NCI-H2196 treated with DMSO at 0.1 percent for 48 hours (cell line): Measurements from ENCODE around the gene KCNF1.

Experiments used
- DNase-seq: peaks from one replicate; lab custom pipeline; 2025; ENCODE audit not compliant: unreplicated experiment; lab: John Stamatoyannopoulos, UW

KCNF1 gene

DNA sequence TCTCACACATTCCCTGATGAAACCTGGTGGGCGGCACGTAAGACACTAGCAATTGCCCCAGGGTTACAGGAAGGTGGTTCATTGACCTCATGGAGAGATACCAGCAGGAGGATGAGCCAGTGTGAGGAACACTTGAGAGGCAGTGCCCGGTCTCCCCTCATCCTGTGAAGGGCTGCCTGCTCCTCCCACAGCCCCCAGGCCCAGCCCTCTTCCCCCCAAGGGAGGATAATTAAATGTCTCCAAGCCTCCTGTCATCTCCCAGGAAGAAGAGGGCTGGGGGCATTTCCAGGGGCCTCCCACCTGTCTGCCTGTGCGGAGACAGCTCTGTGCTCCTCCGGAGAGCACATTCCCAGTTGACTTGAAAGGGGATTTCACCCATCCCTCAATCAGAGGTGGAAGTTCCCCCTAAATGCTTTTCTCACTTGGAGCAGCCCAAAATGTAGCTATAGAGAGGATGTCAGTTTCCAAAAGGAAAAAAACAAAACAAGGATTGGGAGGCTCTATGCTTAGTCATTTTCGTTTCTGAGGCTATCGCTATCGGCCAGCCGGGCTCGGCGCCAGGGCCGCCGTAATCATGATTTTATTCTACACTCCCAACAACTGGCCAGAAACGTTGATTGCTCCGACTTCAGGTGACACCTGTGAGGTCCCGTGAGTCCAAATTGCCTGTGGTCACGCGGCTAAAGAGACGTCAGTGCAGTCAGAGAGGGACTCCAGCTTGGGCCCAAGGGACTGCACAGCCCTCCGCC lies 7.1 kb downstream of the KCNF1 start:
- no peak for DNase-seq

DNA sequence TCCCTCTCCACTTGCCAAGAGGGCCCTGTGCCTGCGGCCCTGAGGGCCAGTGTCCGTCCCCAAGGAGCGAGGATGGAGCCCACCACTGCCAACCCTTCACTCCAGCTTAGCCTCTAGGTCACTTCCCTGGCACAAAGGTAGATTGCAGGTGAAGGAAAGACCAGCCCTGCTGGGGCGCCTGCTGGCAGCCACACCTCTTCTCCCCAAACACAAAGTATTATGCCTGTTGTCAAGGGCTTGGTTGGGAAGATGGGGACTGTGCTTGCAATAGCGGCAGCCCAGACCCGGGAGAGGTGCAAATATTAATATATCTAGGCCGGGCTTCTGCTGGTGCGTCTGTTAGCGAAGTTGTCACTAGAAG lies 7.7 kb downstream of the KCNF1 start:
- no peak for DNase-seq

DNA sequence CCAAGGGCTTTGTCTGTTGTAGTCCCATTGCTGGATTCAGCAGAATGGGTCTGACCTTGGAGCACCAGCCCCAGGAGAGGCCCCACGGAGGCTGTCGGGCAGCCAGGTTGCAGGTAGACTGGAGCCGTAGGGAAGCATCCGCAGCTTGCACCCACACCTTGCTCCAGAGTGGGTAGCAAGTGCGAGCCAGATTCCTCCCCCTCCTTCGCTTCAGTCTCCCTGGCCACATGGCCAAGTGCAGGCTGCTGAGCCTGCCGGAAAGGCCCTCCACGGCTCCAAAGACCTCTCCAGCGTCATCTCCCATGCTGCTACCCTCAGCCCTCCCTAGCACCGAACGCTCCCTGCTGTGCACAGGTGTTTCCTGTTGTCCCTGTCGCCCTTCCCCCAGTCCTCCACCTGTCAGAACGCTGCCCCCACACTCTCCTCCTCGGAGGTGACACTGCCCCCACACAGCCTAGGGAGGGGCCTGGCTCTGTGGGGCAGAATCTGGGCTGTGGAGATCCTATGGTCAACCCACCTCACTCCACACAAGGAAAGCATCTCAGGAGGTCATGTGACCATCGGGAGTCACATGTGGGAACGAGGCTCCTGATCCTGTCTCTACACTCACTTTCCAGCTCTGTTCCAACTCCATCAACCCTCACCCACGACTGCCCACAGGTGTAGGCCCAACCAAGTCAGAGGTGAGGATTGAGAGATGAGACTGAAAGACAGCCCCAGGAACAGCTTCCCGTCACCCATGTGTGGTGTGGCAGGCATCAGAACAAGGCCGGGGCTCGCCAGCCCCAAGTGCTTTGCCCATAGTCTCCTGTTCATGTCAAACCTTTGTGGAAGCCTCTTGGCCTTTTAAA lies 8.3 kb downstream of the KCNF1 start:
- peak; percentile 36 for DNase-seq

DNA sequence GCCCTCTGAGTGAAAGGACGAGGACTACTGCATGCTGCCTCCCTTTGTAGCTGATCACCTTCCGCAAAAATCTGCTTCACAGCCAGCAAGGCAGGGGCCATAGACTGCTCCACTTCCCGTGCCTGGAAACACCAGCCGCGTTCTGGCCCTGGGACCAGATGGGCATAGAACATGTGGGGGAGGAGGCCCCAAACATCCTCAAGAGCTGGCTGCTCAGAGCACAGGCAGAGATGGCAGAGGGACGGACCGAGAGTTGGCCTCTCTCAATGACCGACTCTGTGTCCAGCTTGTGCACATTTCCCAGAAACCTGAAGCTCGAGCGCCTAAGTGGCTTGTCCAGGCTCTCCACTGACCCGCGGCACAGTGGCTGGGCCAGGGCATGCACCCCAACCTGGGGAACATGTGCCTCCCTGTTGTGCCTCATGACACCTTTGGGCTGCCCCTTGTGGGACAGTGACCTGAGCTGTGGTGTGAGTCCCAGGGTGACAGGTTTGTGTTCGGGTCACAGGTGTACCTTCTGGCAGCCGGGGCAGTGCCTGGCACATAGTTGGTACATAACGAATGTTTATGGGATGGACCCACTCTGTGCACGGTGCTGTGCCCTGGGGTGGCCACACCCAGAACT lies 9.1 kb downstream of the KCNF1 start:
- no peak for DNase-seq

DNA sequence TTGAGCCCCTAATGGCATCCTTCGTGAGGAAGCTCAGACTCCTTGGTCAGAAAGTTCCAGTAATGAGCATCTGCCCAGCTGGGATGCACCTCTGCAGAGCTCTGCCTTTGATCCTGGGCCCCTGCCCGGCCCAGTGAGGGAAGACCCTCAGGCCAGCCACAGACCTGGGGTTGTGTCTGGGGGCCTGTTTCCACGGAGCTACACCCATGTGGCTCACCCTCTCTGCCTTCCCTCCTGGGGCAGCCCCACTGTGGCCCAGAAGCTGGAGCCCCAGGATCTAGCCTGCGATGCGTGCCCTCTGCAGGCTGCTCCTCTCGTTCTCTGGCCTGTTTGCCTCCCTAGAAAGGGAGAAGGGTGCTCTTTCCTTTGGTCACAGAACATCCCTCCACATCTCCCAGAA lies 9.8 kb downstream of the KCNF1 start:
- no peak for DNase-seq

DNA sequence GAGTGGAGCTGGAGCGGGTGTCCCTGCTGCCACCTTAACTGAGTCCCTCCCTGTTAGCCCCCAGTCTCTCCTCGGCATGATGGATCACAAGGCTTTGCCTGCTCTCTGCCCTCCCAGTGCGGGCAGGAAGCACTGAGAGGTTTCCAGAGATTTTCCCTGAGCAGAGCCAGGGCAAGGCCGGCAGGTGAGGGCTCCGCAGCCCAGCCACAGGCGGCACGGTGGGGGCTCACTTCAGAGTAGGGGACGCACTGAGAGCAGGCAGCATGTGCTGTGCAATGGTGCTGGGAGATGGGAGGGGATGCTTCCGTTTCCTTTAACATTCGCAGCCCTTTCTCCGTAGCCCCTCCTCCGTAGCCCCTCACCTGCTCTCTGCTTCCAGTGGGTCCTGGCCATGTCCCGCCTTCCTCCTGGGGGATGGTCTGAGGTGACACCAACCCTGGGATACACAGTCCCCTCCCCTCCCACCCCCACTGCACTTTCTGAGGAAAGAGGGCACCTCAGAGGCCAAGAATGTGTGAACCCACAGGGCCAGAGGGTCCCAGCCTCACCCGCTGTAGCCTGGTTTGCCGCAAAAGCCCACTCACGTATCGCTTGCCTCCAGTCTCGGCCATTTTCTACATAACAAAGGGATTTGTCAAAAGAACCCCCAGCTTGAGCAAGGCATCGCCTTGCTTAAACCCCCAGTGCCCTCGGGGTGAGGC lies 10.7 kb downstream of the KCNF1 start:
- no peak for DNase-seq

DNA sequence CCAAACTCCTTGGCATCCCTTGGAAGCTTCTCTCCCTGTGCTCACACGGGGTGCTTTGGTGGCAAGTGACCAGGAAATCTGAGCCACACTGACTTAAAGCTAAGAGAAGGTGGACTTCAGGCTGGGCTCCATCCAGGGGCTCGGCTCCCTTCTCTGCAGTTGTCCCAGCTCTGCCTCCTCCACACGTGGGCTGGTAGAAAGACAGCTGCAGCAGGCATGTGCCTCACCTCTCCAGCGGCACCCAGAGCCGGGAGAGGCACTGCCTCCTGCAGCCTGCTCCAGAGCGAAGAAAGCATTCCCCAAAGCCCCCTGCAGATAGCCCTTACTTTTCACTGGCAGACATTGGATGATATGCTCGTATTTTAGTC lies 11.3 kb downstream of the KCNF1 start:
- DNase-seq = no peak

DNA sequence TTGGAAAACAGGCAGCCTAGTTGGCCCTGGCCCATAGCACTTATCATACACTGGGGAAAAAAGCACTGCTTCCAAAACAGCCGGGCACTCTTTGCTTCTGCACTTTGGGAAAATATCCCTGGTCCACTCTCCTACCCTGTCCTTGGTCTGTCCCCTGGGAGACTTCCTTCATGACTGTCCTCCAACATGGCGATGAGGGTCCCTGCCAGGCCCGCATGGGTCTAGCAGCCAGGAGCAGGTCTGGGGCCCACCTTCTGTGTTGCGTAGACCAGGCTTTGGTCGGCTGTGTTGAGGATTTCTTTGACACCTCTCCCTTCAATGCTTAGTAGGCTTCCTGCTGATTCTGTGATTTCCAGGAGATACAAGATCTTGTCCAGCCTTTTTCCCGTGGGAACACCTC lies 12.2 kb downstream of the KCNF1 start:
- DNase-seq = no peak

DNA sequence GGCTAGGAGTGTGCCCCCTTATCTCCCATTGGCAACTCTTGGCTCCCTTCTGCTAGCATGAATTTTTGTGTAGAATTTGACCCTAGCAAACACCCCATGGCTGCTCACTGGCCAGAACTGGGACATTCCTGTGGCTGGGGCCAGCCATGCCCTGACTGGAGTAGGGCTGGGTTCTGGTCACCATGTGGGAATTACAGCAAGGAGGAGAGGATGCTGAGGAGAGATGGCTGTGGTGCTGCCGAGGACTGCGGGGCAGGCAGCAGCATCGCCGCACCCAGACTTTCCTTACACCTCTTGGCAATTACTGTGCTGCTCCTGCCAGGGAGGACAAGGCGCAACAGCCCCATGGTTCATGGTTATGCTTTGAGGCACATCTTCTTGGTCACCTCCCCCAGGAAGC lies 12.7 kb downstream of the KCNF1 start:
- no peak for DNase-seq

DNA sequence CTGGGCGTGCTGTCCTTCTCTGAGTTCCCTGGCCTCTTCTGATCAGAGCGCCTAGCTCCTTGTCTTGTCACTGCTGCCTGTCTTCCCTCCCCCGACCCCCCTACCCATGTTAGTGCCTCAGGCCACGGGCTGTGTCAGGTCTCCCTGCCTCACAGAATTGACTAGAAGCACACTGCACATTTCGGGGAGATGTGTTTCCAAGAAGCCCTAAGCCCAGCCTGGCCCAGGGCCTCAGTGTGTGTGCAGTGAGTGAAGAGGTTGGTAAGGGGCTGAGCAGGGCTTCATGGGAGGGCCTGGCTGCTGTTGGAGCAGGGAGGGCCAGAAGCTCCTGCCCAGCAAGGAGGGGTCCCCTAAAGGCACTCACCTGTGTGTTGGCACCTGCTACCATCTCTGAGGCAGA lies 13.1 kb downstream of the KCNF1 start:
- no peak for DNase-seq

DNA sequence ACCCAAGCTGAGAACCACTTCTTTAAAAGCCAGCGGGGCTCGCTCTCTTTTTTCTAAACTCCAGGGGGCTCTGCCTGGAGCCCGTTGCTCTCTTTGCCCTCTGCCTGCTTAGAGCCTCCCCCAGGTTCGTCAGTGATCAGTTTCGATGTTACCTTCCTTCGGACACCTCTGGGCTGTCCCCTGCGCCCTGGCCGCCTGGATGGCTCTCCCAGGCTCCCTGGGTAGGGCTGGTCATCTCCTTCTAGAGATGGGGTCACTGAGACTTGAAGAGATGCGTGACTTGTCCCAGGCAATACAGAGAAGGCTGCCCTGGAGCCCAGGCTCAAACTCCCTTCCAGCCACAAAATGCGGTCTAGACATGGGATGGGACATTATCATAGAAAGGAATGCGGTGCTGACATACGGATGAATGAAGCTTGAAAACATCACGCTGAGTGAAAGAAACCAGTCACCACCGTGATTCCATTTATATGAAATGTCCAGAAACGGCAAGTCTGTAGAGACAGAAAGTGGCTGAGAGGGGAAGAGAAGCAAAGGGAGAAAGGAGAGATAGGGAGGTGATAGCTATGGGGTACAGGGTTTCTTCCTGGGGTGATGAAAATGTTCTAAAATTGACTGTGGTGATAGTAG lies 14.6 kb downstream of the KCNF1 start:
- DNase-seq = no peak

DNA sequence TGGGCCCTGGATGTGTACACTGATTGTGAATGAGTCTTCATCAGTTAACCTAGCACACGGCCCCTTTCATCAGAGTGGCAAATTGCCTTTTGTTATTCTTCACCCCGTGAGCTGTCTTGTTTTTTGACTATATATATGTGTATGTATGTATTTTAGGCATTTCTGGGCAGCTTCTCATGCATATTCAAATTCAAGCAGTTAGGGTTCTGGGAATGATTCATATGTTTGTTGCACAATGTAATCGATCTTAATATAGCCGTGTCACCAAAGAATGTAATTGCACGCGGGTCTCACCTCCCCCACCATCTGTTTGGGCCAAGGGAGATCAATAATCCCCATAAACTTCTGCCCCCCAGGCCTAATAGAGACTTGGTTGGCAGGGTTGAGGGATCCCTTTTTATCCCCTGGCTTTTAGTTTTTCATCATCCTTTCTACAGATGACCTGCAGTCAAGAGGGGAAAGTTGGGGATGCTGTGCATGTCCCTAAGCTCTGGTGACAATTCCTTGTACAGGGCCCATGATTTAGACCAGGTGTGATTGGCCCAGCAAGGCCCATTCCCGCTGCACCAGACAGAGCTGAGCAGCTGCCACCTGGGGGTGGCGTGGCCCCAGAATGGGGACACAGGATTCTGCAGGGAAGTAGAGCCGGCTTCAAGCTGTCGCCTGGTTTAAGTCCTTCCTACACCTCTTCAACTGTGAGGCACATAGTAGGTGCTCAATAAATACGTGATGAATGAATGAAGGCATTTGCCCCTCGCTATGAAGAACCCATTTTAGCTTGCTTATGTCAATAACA lies 19.2 kb downstream of the KCNF1 start:
- DNase-seq = no peak

DNA sequence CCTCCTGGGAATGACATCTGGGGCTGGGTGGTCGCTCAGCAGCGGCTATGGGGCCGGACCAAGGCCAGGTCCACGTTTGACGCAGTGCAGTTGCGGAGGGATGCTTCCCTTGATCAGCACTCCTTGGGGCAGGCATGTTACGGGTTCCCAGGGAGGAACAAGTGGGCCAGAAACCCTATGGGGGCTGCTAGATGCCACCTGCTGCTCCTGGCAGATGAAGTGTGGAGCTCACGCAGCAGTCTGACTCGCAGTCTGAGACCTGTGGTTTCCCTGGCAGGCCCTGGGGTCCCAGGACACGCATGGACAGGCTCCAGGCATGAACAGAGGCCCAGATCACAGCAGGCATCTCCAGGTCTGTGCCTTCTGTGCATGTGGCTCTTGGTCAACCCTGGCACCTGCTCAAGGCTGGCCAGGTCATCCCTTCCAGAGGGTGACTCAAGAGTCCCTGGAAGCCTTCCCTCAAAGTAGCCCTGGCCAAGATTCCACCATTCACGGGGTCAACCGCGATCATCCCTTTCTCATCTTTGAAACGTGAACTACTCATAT lies 20.0 kb downstream of the KCNF1 start:
- DNase-seq = no peak

DNA sequence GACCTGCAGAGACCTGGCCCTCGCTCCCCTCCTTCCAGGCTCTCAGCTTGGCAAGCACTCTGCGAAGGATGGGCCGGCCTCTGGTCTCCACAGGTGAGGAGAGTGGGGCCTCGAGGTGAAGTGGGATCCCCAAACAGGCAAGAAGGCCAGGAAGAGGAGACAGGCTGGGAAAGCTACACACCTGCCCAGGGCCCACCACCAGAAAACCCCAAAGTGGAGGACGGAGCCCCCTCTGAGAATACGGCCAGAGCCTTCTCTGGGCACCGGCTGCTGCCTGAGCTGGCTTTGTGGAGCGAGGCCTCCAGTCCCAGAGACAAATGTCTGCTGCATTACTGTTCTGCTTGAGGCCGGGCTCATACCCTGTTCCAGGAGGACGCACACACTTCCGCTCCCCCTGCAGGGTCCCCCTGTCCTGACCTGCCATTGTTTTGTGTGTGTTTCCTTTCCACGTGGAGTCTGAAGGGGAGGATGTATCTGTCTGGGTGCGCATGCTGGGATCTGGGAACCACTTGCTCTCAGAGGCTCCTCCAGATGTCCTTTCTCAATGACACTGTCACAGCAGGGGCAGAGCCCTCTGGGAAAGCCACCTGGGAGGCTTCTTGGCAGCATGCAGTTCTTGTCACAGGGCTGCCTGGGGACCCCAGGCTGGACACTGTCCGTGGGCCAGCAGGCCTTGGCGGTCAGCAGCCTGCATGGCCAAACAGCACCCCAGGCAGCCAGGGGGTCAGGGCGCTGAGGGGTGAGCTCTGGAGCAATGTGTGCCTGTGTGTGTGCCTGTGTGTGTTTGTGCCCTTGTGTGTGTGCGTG lies 20.8 kb downstream of the KCNF1 start:
- no peak for DNase-seq

DNA sequence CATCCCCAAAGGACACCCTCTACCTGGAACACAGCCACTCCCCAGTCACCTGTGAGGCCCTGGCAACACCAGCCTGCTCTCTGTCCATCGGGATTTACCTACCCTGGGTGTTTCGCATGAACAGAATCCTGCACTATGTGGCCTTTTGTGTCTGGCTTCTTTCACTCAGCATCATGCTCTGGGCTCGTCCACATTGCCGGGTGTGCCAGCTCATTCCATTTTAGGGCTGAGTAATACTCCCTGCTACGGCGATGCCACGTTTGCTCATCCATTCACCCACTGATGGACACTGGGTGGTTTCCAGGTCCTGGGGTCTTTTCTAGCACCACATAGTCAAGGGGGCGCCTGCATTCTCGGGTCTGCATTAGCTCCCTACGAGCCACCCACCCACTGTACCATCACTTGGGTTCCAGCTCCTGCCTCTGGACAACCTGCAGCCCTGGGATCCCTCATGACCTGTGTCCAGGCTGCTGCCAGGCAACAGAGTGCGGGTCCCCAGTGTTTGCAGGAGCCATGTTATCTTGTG lies 22.0 kb downstream of the KCNF1 start:
- no peak for DNase-seq

DNA sequence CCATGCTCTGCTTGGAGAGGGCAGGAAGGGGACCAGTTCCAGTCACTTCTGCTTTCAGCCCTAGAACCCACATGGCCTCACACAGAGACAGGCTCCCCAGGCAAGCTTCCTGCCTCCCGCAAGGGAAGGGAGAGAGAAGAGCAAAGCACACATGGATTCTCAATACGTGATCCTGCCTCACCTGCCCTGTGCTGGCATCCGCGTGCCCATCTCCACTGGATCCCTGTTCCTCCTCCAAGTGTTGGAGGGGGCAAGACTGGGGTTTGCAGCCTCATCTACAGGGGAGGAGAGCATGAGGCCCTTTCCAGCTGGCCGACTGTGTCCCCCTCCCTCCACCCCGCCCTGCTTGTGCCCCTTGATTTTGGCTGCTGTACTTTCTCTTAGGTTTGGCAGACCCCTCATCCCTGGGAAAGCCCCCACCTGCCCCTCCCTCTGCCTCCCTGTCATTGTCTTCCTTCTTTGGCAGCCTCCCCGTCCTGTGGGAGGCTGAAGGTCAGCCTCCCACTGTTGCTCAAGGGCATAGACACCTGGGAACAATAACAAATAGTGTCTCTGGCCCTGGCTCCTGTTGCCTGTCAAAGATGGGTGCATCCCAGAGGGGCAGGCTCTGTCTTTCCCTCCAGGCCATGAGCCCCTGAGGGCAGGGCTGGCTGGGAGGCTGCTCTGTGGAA lies 22.7 kb downstream of the KCNF1 start:
- no peak for DNase-seq

DNA sequence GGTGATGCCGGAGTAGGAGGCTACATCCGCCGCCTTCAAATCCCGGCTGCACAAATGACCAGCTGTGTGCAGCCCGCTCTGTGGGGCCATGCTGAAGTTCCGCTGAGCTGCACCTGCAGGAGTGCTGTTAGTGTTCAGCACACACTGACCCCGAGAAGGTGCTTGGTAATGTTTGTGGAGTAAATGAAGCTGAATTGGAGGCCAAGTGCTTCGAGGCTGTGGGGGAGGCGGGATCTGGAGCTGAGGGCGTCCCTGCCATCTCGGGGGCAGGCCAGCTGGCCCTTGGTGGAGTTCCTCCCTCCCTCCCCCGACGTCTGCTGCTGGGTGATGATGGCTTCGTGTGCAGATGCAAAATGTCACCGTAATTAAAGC lies 23.2 kb downstream of the KCNF1 start:
- DNase-seq = peak; percentile 38

DNA sequence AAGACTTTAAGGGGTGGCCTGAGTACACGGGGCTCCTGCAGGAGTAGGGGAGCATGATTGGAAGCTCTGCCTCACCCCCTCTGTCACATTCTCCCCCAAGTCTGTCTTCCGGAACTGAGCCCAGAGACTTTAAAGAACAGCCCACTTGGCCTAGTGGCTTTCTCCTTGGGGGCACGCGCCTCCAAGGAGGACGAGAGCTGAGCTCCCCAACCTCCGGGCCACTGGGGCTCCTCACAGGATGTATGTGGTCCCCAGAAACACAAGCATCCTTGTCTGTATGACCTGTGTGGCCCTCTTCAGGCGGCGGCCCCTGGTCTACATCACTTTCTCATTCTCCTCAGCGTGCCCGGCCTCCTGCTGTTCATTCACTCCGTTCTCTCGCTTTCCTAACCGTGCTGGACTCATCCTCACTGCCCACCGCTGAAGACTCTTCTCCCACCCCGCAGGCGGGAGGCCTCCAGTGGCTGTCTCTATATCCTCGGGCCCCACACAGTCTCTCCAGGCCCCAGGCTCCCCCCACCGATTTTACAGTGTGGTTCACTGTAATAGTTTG lies 23.7 kb downstream of the KCNF1 start:
- DNase-seq = no peak
